Keratinocyte (primary cell): ENCODE data around the gene LITAFD.

Source experiments
- EZH2 ChIP-seq: IDR thresholded peaks from one replicate; pipeline ENCODE4 v1.6.1; 2012; ENCODE audit warnings: inconsistent platforms, mild to moderate bottlenecking, low read length, moderate library complexity
- TF ChIP-seq, protein P1 (sequence below), 3 experiments: IDR thresholded peaks in 1 of 3; conservative IDR thresholded peaks in 1 of 3; optimal IDR thresholded peaks in 1 of 3; 2 replicates in 2 of 3; 3 replicates in 1 of 3; pipeline versions ENCODE3 to v1.5.1; 2011; ENCODE audit warnings: low read length in 3 of 3, mild to moderate bottlenecking in 3 of 3, moderate library complexity in 2 of 3, control low read depth in 1 of 3, inconsistent platforms in 1 of 3; ENCODE audit not compliant: insufficient read depth in 2 of 3; ENCODE audit errors: extremely low read depth in 1 of 3

DNA sequence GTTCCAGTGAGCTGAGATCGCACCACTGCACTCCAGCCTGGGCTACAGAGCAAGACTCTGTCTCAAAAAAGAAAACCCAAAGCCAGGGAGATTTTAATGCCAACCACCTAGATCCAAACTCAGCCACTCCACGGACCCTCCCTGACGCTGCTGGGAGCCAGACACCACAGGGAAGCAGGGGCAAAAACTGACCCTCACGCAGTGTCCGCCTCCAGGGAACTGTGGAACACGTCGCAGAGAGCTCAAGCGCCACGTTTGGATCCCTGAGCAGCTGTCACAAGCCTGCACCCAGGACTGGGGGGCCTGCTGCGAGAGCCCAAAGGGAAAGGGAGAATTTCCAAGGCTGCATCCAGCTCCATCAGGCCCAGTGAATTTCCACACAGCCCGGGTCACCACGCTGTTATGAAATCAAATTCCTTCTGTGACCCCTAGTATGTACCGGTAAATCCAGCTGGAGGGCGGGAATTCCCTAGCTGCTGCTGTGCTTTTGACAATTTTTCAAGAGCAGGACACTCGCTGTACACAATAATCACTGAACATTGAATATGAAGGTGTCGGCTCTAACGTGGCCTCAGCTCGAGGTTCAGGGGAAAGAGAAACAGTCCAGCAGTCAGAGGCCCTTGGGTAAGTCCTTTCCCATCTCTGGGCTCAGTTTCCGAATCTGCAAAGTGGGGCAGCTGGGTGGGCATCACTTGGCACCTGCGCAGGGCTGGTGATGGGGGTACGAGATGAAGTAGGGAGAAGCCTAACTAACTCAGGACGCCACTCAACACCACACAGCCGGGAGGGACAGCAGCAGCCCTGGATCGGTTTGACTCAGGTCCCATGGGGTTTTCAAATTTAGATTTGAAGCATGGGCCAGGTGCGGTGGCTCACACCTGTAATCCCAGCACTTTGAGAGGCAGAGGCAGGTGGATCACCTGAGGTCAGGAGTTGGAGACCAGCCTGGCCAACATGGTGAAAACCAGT lies 22.0 kb upstream of the LITAFD start:
- TF ChIP-seq, protein P1, sequence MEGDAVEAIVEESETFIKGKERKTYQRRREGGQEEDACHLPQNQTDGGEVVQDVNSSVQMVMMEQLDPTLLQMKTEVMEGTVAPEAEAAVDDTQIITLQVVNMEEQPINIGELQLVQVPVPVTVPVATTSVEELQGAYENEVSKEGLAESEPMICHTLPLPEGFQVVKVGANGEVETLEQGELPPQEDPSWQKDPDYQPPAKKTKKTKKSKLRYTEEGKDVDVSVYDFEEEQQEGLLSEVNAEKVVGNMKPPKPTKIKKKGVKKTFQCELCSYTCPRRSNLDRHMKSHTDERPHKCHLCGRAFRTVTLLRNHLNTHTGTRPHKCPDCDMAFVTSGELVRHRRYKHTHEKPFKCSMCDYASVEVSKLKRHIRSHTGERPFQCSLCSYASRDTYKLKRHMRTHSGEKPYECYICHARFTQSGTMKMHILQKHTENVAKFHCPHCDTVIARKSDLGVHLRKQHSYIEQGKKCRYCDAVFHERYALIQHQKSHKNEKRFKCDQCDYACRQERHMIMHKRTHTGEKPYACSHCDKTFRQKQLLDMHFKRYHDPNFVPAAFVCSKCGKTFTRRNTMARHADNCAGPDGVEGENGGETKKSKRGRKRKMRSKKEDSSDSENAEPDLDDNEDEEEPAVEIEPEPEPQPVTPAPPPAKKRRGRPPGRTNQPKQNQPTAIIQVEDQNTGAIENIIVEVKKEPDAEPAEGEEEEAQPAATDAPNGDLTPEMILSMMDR (optimal IDR thresholded peaks at IDR 0.05 in 1 of 3, IDR thresholded peaks at IDR 0.05 in 1 of 3, conservative IDR thresholded peaks at IDR 0.05 in 1 of 3; ENCODE audit: extremely low read depth in 1 of 3, insufficient read depth in 2 of 3, low read length in 3 of 3) = no peak
- no peak for TF ChIP-seq EZH2
